Measurements from ENCODE around the gene LRRC75A.
"Not testable (repeated sequence)": the region's sequence is repeated elsewhere in the genome, so short reads cannot be mapped to it uniquely, and the experiment has no call there.

Gene LRRC75A

GRCh38 chr17:16450028-16450427 lies 42.0 kb downstream of the LRRC75A start:
- no peak for DNase-seq (ENCODE audit: low read depth, low spot score)

DNA sequence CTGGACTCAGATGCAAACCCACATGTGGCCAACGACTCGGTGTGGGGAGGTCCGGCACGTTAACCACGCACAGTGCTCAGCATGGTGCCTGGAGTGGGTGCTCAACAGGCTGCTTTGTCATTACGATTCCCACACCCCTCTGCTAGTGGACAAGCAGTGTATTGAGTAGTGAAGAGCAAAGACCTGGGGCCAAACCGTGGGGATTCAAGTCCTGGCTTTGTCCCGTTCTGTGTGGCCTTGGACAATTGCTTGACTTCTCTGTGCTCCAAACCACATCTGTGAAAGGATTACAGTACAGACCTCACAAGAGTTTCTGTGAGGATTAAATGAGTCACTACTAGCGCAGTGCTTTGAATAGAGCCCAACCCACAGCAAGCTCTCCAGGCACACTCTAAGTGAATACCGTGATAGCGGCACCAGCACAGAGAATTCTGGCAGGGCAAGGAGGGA lies 42.8 kb downstream of the LRRC75A start:
- DNase-seq (ENCODE audit: low read depth, low spot score): no peak

DNA sequence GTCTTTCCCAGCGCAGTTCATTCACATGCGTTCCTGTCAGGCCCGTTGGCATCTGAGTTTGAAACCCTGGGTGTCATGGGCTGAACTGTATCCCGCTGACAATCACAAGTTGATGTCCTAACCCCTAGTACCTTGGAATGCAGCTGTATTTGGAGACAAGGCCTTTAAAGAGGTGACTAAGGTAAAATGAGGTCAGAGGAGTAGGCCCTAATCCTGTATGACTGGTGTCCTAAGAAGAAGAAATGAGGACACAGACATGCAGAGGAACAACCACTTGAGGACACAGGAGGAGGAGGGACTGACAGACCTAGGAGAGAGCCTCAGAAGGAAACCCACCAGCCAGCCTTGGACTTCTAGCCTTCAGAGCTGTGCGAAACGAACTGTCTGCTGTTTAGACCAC lies 43.5 kb downstream of the LRRC75A start:
- DNase-seq (ENCODE audit: low read depth, low spot score): no peak

- no peak for DNase-seq (ENCODE audit: low read depth, low spot score)
These were observed 44.3 kb downstream of the LRRC75A start for GRCh38 chr17:16447676-16448075.

- DNase-seq (ENCODE audit: low read depth, low spot score): no peak
These were observed 45.5 kb downstream of the LRRC75A start for GRCh38 chr17:16446338-16446983.

DNA sequence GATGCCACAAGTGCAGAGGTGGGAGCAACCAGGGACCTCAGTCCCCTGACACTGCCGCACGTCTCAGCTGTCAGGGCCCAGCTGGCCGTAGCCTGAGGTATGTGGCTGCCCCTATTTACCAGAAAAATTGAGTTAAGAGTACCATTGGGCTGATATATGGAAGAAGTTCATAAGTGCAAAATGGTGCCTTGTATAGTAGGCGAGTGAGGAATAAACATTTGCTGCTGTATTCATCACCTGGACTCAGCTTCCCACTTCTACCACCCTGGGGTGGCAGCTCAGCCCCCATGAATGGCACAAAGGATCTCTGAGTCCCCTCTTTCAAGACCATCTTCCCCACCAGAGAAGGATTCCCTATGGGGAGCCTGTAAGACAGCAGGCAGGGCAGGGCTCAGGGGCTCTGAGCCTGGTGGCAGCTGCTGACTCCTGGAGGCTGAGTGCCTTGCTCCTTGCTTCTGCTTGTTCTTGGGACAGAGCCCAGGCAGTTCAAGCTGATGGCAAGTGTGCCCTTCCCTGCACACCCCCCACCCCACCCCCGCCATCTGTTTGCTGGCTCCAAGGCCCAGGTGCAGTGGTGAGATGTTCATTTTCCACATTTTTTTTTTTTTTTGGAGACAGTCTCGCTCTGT lies 47.6 kb downstream of the LRRC75A start:
- DNase-seq (ENCODE audit: low read depth, low spot score): no peak

DNA sequence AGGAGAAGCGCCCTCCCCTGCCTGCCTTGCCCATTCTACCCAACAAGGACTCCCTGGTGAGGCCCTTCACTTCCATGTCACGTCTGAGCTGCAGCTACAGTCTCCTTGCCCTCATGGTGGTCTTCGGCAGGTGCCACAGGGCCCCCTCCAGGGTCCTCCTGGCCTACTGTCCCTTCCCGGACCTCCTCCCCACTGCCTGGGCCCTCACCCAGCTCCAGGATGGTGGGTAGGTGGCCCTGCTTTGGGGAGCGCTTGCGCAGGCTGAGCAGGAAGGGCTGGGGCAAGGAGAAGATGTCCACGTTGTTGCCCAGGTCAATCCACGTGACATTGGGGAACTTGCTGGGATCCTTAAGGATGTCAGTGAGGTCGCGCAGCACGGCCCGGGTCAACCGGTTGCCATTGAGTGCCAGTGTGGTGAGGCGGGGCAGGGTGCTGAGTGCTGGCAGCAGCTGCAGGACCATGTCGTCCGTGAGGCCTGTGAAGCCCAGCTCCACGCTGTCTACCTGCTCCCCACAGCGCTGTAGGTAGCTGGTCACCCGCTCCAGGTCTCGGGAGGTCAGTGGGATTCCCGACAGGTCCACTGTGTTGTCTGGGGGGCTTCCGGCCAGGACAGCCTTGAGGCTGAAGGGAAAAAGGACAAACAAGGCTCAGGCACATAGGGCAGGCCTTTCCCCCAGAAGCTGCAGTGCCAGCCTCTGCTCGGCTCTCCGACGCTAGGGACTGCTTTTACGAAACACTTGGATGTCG lies 48.3 kb downstream of the LRRC75A start:
- DNase-seq (ENCODE audit: low read depth, low spot score): peak; percentile 42

GRCh38 chr17:16442594-16443510 lies 49.1 kb downstream of the LRRC75A start:
- peak; percentile 57 for DNase-seq (ENCODE audit: low read depth, low spot score)

DNA sequence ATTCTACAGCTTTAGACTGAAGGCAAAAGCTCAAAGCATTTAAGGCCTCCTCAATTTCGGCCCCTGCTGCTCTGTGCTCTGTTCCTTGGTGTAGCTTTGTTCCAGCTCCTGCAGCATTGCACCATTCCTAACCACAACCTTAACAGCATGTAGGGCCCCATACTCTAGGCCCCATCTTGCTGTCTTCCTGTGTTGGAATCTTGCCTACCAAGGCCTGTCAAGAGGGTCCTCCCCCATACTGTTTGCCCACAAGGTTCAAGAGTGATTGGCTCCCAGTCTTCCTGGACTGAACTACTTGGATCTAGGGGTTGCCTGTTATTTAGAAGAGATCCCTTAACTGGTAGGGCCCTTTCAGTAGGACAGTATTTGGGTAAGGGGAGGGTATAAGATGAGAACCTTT lies 49.9 kb downstream of the LRRC75A start:
- no peak for DNase-seq (ENCODE audit: low read depth, low spot score)

GRCh38 chr17:16440901-16441629 lies 50.9 kb downstream of the LRRC75A start:
- no peak for DNase-seq (ENCODE audit: low read depth, low spot score)

DNA sequence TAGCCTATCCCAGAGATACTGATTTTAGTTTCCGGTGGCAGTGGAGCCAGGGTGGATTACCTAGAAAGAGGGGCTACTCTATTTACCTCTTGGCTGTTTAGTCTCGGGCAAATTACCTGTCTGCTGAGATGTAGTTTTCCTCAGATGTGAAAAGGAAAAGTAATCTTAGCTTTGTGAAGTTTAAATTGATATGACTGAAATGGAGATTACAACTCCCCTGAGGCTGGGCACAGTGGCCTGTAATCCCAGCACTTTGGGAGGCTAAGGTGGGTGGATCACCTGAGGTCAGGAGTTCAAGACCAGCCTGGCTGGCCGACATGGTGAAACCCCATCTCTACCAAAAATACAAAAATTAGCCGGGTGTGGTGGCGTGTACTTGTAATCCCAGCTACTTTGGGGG lies 51.6 kb downstream of the LRRC75A start:
- DNase-seq (ENCODE audit: low read depth, low spot score): not testable (repeated sequence)

DNA sequence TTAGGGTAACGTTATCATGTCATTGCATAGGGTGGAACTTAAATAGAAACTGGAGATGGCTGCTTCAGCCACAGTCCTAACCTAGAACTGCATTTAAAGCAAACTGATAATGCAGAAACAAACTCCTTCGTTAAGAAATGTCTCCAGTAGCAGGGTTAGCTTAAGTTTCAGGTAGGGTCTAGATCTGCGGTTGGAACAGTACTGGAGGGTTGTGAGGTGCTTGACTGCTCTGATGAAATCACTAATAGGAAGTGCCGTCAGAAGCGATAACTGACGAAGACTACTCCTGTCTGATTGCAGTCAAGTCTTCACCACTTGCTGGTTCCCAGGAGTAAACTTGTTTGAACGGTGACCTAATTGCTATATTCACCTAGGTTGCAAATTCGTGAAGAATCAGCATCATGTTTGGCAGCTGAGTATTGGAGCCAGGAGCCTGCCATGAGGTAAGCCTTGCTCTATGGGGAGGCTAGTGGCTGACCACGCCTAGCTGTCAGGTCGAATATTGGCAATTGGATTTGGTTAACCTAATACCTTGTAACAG lies 52.1 kb downstream of the LRRC75A start:
- DNase-seq (ENCODE audit: low read depth, low spot score): no peak

- DNase-seq (ENCODE audit: low read depth, low spot score): no peak
These were observed 52.6 kb downstream of the LRRC75A start for GRCh38 chr17:16439303-16439791.

GRCh38 chr17:16438557-16439302 lies 53.3 kb downstream of the LRRC75A start:
- peak; percentile 97 for DNase-seq (ENCODE audit: low read depth, low spot score)

GRCh38 chr17:16438173-16438556 lies 53.8 kb downstream of the LRRC75A start:
- DNase-seq (ENCODE audit: low read depth, low spot score): no peak

- DNase-seq (ENCODE audit: low read depth, low spot score): no peak
These were observed 54.9 kb downstream of the LRRC75A start for GRCh38 chr17:16437083-16437482.

DNA sequence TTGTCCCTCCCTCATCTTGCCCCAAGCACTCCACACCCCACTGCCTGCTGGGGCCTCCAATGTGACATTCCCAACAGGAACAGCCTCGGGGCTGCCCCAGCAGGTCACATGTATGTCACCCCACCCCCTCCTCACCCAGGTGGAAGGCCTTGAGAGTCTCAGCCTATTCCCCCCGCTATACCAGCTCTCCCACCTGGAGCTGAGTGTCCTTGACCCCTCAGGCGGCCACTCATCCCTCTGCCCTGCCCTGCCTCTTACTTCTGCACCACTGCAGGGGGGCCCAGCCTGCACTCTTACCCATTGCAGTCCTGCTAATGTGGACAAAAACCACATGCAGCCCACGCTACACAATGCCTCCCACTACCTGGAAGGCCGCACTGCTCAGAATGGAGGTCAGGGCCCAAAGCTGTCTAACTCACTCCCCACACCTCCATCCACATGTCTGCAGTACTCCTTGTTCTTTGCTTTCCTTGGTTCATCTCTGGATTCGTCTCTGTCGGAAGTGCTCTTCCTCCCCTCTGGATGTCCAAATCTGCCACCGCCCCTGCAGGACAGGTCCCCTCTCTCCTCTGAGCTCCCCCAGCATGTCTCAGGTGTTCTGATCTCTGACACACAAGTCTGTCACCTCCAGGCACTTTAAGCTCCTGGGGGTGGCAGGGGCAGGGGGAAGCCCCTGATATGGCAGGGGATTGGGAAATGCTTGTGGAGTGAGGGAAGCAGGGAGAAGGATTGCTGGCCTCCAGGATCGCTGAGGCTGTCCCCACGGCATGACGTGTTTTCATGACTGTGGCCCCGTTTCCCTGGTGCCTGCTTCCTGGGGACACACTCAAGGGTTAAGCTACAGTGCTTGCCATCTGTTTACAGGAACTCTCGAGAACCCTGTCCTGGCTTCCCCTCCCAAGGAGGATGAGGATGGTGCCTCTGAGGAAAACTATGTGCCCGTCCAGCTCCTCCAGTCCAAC lies 55.8 kb downstream of the LRRC75A start:
- DNase-seq (ENCODE audit: low read depth, low spot score): no peak

- no peak for DNase-seq (ENCODE audit: low read depth, low spot score)
These were observed 57.3 kb downstream of the LRRC75A start for GRCh38 chr17:16434662-16435061.

GRCh38 chr17:16433514-16433913 lies 58.5 kb downstream of the LRRC75A start:
- DNase-seq (ENCODE audit: low read depth, low spot score): no peak
